Fibroblast of the aortic adventitia (primary cell): ENCODE measurements around the gene PPARG. TPM values are rescaled to one million over a fixed set of nuclear protein-coding genes. Genes with fewer than 3 reads are reported as not detected.

ENCODE experiments used
- DNase-seq: peaks from one replicate; pipeline ENCODE4 v3.0.0-alpha.2; 2010; ENCODE audit warnings: low read depth
- H3K4me3 ChIP-seq: 2 replicates; pipeline ENCODE4 v1.5.1; 2011; ENCODE audit warnings: low read depth, mild to moderate bottlenecking, control low read depth, low read length, moderate library complexity
- total RNA-seq: library from RNA; depleted of rRNA; stranded (reverse); fragments of >200 nt; gene quantifications from 2 replicates; pipeline ENCODE4 v1.2.3, GENCODE V29; 2012; ENCODE audit warnings: low replicate concordance
- TF ChIP-seq, protein P1 (sequence below): IDR thresholded peaks from 2 replicates; pipeline ENCODE4 v1.5.1; 2011; ENCODE audit warnings: mild to moderate bottlenecking, low read length, control low read depth, inconsistent platforms; ENCODE audit not compliant: insufficient read depth

Gene PPARG
- total RNA-seq = 11.1 and 39.4 TPM in 2 replicates

DNA sequence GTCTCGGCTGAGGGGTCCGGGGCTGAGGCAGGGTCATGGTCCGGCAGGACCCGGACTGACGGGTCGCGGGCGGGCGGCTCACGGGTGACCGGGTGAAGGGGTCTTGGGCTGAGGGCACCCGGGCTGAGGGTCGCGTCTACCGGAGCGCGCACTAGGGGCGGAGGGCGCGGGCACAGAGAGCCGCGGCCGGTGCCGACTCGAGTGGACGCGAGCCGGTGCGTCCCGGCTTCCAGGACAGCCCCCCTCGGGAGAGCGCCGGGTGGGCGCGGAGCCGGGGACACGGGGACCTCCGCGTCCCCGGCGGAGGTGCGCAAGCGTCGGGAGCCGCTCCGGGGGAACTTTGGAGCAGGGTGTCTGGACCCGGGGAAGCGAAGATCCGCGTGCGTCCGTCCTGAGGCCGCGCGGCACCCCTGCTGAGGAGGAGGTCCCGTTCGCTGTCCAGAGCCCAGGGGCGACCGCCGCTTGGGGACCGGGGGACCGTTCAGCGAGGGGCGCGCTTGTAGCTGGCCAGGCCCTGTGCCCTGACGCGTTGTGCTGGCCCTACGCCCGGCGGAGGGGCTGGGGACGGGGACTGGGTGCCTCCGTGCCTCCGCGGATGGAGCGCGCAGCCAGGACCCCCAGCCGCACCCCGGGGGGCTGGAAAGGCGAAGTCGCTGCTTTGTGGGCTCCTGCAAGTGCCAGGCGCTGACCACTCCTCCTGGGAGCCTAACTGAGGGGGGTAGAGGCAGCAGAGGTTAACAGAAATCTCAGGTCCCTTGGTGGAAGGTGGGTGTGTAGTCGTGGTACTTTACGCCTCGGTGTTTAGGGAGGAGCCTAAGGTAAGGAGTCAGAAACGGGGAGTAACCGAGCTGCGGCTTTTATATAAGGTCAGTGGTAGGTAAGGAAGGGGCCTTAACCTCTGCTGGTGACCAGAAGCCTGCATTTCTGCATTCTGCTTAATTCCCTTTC lies at the start of gene PPARG:
TSS of gene PPARG (plus strand) at position 889 of the 948 bp plus-strand sequence. CDS start 90,642 bp downstream, outside the sequence.
- TF ChIP-seq, protein P1, sequence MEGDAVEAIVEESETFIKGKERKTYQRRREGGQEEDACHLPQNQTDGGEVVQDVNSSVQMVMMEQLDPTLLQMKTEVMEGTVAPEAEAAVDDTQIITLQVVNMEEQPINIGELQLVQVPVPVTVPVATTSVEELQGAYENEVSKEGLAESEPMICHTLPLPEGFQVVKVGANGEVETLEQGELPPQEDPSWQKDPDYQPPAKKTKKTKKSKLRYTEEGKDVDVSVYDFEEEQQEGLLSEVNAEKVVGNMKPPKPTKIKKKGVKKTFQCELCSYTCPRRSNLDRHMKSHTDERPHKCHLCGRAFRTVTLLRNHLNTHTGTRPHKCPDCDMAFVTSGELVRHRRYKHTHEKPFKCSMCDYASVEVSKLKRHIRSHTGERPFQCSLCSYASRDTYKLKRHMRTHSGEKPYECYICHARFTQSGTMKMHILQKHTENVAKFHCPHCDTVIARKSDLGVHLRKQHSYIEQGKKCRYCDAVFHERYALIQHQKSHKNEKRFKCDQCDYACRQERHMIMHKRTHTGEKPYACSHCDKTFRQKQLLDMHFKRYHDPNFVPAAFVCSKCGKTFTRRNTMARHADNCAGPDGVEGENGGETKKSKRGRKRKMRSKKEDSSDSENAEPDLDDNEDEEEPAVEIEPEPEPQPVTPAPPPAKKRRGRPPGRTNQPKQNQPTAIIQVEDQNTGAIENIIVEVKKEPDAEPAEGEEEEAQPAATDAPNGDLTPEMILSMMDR = no peak
- H3K4me3 ChIP-seq = peak within 1 kb of the TSS; percentile 85
- DNase-seq = no peak

- TF ChIP-seq, protein P1 = no peak
- peak; percentile 60 for DNase-seq
- no peak overlapping the region for H3K4me3 ChIP-seq
Measured at GRCh38 chr3:12239301-12239700, 49.6 kb upstream of the PPARG start.

- TF ChIP-seq, protein P1 = no peak
- no peak for DNase-seq
- no peak overlapping the region for H3K4me3 ChIP-seq
Measured at GRCh38 chr3:12242772-12243171, 46.1 kb upstream of the PPARG start.

DNA sequence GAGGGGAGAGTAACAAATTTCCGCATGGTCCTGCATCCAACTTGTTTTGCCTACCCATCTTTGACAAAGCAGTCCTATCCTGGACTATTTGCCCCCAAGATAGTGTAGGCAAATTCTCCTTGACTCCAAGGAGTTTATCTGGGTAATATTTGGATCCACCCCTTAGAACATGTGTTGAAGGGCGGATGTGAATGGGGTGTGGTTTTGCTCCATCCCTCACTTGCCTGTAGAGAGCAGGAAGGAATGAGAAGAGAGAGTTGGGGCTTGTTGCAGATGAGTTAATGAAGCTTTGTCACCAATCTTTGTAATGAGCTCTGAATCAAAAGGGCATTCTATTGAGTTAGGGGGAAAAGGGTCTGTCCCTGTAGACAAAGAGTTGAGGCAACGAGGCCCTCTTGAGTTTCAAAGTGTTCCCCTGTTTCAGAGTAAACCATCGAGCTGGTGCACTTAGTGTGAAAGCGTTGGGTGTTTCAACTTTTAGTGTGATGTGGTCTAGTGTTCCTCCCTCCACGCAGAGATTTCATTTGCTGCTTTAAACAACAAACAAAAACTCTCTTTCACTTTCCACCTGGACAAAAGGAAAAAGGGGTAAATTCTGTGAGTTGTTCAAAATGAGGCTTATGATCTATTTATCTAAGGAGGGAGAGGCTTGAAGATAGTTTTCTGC lies 42.2 kb upstream of the PPARG start:
- DNase-seq = no peak
- H3K4me3 ChIP-seq = no peak overlapping the region
- TF ChIP-seq, protein P1 = no peak

DNA sequence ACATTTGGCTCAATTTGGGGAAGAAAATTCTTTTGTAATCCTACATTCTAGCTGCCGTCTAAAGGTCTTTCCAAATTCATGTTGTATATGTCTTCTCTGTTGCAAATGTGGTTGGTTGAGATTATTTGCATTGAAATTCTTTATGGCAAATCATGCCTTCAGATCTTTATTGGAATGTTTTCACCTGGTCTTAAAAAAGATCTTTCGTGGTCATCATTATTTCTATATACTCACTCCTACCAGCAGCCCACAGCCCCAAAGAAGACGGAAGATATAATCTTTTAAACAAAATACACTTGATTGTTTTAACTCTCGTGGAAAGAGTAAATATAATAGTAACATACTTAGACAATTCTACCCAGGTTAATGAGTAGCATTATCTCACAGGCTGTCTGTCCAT lies 41.5 kb upstream of the PPARG start:
- TF ChIP-seq, protein P1 = no peak
- DNase-seq = no peak

DNA sequence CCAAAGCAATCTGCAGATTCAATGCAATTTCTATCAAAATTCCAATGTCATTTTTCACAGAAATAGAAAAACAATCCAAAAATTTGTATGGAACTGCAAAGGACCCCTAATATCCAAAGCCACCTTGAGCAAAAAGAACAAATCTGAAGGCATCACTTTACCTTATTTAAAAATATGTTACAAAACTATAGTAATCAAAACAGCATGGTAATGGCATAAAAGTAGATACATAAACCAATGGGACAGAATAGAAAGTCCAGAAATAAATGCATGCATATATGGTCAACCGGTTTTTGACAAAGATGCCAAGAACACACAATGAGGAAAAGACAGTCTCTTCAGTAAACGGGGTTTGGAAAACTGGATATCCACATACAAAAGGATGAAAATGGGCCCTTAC lies 39.4 kb upstream of the PPARG start:
- no peak overlapping the region for H3K4me3 ChIP-seq
- no peak for DNase-seq
- TF ChIP-seq, protein P1 = no peak

More for the DNA sequence above, 41.5 kb upstream of the PPARG start:
- H3K4me3 ChIP-seq = no peak overlapping the region
